ENCODE results near the gene CDCA5. TPM values are rescaled to one million over a fixed set of nuclear protein-coding genes. Genes with fewer than 3 reads are reported as not detected.

CDCA5 gene
- total RNA-seq, 2 experiments from 2014 or later: 0.77 to 0.84 TPM

GRCh38 chr11:65121865-65122696 lies 38.2 kb upstream of the CDCA5 start, which contains the start of the genes FAU and MRPL49:
Gene FAU (minus strand): TSS chr11:65122134. CDS start chr11:65121813, 321 bp downstream.
Gene MRPL49 (plus strand): TSS chr11:65122321. CDS start chr11:65122347, 26 bp downstream.
- Mint-ChIP-seq H3K4me1 (ENCODE audit: low read depth) (peaks cover 51% of the 10 kb centered on the region), H3K9me3 (no peaks in the 10 kb centered on the region), H3K36me3 (ENCODE audit: low read depth) (peaks cover 87% of the 10 kb centered on the region), H3K27ac (peak within 1 kb of the TSS; percentile 100), H3K4me3 (peak within 1 kb of the TSS; percentile 100), H3K27me3 (no peaks in the 10 kb centered on the region)
- DNase-seq (peak; percentile 97 to 100 (median 98)), ATAC-seq (ENCODE audit: poor library complexity) (peak; percentile 81)
- TF ChIP-seq CTCF (IDR thresholded peaks at IDR 0.05): no peak
- Histone ChIP-seq H3K4me3 (ENCODE audit: low read length) (peak within 1 kb of the TSS; percentile 67), H3K4me1 (ENCODE audit: insufficient read depth, low read length) (peaks cover 43% of the 10 kb centered on the region), H3K27me3 (ENCODE audit: control insufficient read depth in 1 of 2, insufficient read depth in 2 of 2, low read length in 2 of 2) (no peaks in the 10 kb centered on the region), H3K9me3 (ENCODE audit: control insufficient read depth in 1 of 2, insufficient read depth in 1 of 2, low read length in 2 of 2) (no peaks in the 10 kb centered on the region), H3K36me3 (ENCODE audit: insufficient read depth, low read length) (peaks cover 65% of the 10 kb centered on the region), H3K27ac (ENCODE audit: low read depth in 1 of 2, low read length in 2 of 2) (peak within 1 kb of the TSS; percentile 93 to 99)
- intact Hi-C loops (cut with DNase I, micrococcal nuclease): loop anchor here (1.0 to 5.0 kb wide), 3 partner anchors 26 to 205 kb away; partner anchors contain the start of genes CDCA5 (in 2 of the 2), ZFPL1 (in 2 of the 2), ATG2A (in 1 of the 2) and VPS51 (in 1 of the 2)
- ChIA-PET POLR2A (interaction anchor here (0.6 to 3.7 kb wide), 50 partner anchors 8 to 1721 kb away, joined by 3 to 136 read pairs (median 5); partner anchors contain the start of genes ARL2, CAPN1, CCDC85B and CDCA5), CTCF (interaction anchor here (0.6 to 5.3 kb wide), 6 partner anchors 10 to 951 kb away, joined by 3 to 23 read pairs (median 6); partner anchors contain the start of genes ARL2, KAT5 and TM7SF2)

- H3K27me3 ChIP-seq (ENCODE audit: control insufficient read depth in 1 of 2, insufficient read depth in 2 of 2, low read length in 2 of 2): no peaks in the 10 kb centered on the region
- ATAC-seq (ENCODE audit: poor library complexity) (no peak), DNase-seq (peak in 4 of 14 experiments; percentile 25 to 58 (median 50))
- no peak for TF ChIP-seq CTCF (IDR thresholded peaks at IDR 0.05)
- intact Hi-C loops (cut with DNase I, micrococcal nuclease): loop anchor here in 1 of 2 experiments (5.0 kb wide), 1 partner anchor 204 kb away; the partner anchor contains the start of gene ATG2A
- peaks cover 49% of the 10 kb centered on the region for H3K4me1 ChIP-seq (ENCODE audit: insufficient read depth, low read length)
- Mint-ChIP-seq H3K27me3 (no peaks in the 10 kb centered on the region), H3K36me3 (ENCODE audit: low read depth) (peaks cover 85% of the 10 kb centered on the region), H3K4me1 (ENCODE audit: low read depth) (peaks cover 51% of the 10 kb centered on the region), H3K9me3 (no peaks in the 10 kb centered on the region), H3K27ac (peak overlapping the region; percentile 100), H3K4me3 (peak overlapping the region; percentile 100)
- peak overlapping the region; percentile 67 for H3K4me3 ChIP-seq (ENCODE audit: low read length)
- peak overlapping the region; percentile 93 to 99 for H3K27ac ChIP-seq (ENCODE audit: low read depth in 1 of 2, low read length in 2 of 2)
- ChIA-PET CTCF (interaction anchor here (1.2 to 5.3 kb wide), 5 partner anchors 9 to 590 kb away, joined by 3 to 23 read pairs (median 7); partner anchors contain the start of genes ARL2, KAT5 and TM7SF2), POLR2A (interaction anchor here (0.6 to 3.7 kb wide), 49 partner anchors 8 to 1722 kb away, joined by 3 to 136 read pairs (median 5); partner anchors contain the start of genes ARL2, CAPN1, CCDC85B and CDCA5)
- H3K9me3 ChIP-seq (ENCODE audit: control insufficient read depth in 1 of 2, insufficient read depth in 1 of 2, low read length in 2 of 2): no peaks in the 10 kb centered on the region
- peaks cover 59% of the 10 kb centered on the region for H3K36me3 ChIP-seq (ENCODE audit: insufficient read depth, low read length)
Observed at GRCh38 chr11:65121447-65121864, 37.6 kb upstream of the CDCA5 start.

- TF ChIP-seq CTCF (IDR thresholded peaks at IDR 0.05): no peak
- intact Hi-C loops (cut with DNase I, micrococcal nuclease): loop anchor here in 1 of 2 experiments (5.0 kb wide), 1 partner anchor 204 kb away; the partner anchor contains the start of gene ATG2A
- POLR2A ChIA-PET: interaction anchor here (0.6 to 3.7 kb wide), 9 partner anchors 9 to 377 kb away, joined by 3 to 136 read pairs (median 14); partner anchors contain the start of genes MALAT1, RASGRP2, SYVN1 and TM7SF2
- Histone ChIP-seq H3K27me3 (ENCODE audit: control insufficient read depth in 1 of 2, insufficient read depth in 2 of 2, low read length in 2 of 2) (no peaks in the 10 kb centered on the region), H3K4me3 (ENCODE audit: low read length) (peak overlapping the region; percentile 67), H3K9me3 (ENCODE audit: control insufficient read depth in 1 of 2, insufficient read depth in 1 of 2, low read length in 2 of 2) (no peaks in the 10 kb centered on the region), H3K27ac (ENCODE audit: low read depth in 1 of 2, low read length in 2 of 2) (peak overlapping the region; percentile 93 to 99), H3K4me1 (ENCODE audit: insufficient read depth, low read length) (peaks cover 55% of the 10 kb centered on the region), H3K36me3 (ENCODE audit: insufficient read depth, low read length) (peaks cover 53% of the 10 kb centered on the region)
- Mint-ChIP-seq H3K27me3 (no peaks in the 10 kb centered on the region), H3K36me3 (ENCODE audit: low read depth) (peaks cover 79% of the 10 kb centered on the region), H3K9me3 (no peaks in the 10 kb centered on the region), H3K4me3 (peak overlapping the region; percentile 100), H3K4me1 (ENCODE audit: low read depth) (peaks cover 51% of the 10 kb centered on the region), H3K27ac (peak overlapping the region; percentile 100)
- CTCF ChIA-PET: interaction anchor here (1.6 to 5.3 kb wide), 3 partner anchors 8 to 15 kb away, joined by 4 to 23 read pairs (median 19); partner anchors contain the start of gene TM7SF2
- no peak for DNase-seq
- no peak for ATAC-seq (ENCODE audit: poor library complexity)
Observed at GRCh38 chr11:65120831-65121230, 37.0 kb upstream of the CDCA5 start.

Measured in CD4-positive, alpha-beta T cell (primary cell).